HG03064 (cell line): ENCODE results near the gene EIF1.

Experiments
- ATAC-seq: cut with Tn5 transposase; IDR thresholded peaks from one replicate; pipeline ENCODE4 v1.9.1; 2021; ENCODE audit warnings: low read depth; ENCODE audit not compliant: unreplicated experiment

Gene EIF1

GRCh38 chr17:41731836-41732235 lies 43.2 kb downstream of the EIF1 start:
- ATAC-seq, result no peak

- ATAC-seq, result no peak
These were observed 44.9 kb downstream of the EIF1 start for GRCh38 chr17:41733348-41734138.

- no peak for ATAC-seq
These were observed 45.7 kb downstream of the EIF1 start, which contains the start of gene HAP1 for GRCh38 chr17:41734139-41734948. Gene HAP1 (minus strand): TSS chr17:41734643. CDS start chr17:41734634, 9 bp downstream.

GRCh38 chr17:41734949-41735313 lies 46.2 kb downstream of the EIF1 start:
- no peak for ATAC-seq

- no peak for ATAC-seq
These were observed 47.1 kb downstream of the EIF1 start for GRCh38 chr17:41735744-41736143.

- ATAC-seq, result no peak
These were observed 48.4 kb downstream of the EIF1 start for GRCh38 chr17:41736983-41737679.

GRCh38 chr17:41737680-41738023 lies 49.0 kb downstream of the EIF1 start:
- no peak for ATAC-seq

- ATAC-seq, result no peak
These were observed 49.6 kb downstream of the EIF1 start for GRCh38 chr17:41738077-41738800.

- no peak for ATAC-seq
These were observed 50.1 kb downstream of the EIF1 start for GRCh38 chr17:41738801-41739112.

- no peak for ATAC-seq
These were observed 51.1 kb downstream of the EIF1 start for GRCh38 chr17:41739661-41740352.

- ATAC-seq, result no peak
These were observed 51.8 kb downstream of the EIF1 start for GRCh38 chr17:41740506-41740905.

GRCh38 chr17:41741709-41742108 lies 53.0 kb downstream of the EIF1 start:
- no peak for ATAC-seq
